HG03280 (cell line): ENCODE data around the gene CTSC.

Source experiments
- ATAC-seq: cut with Tn5 transposase; IDR thresholded peaks from one replicate; pipeline ENCODE4 v1.9.1; 2021; ENCODE audit warnings: mild to moderate bottlenecking, moderate library complexity; ENCODE audit not compliant: unreplicated experiment

Gene CTSC

GRCh38 chr11:88337181-88337986 is at the start of gene CTSC:
CTSC (minus strand) TSS chr11:88337736; CDS start chr11:88337672, 64 bp downstream.
- peak; percentile 92 for ATAC-seq

- no peak for ATAC-seq
Observed at GRCh38 chr11:88384669-88385005, 47.1 kb upstream of the CTSC start.

DNA sequence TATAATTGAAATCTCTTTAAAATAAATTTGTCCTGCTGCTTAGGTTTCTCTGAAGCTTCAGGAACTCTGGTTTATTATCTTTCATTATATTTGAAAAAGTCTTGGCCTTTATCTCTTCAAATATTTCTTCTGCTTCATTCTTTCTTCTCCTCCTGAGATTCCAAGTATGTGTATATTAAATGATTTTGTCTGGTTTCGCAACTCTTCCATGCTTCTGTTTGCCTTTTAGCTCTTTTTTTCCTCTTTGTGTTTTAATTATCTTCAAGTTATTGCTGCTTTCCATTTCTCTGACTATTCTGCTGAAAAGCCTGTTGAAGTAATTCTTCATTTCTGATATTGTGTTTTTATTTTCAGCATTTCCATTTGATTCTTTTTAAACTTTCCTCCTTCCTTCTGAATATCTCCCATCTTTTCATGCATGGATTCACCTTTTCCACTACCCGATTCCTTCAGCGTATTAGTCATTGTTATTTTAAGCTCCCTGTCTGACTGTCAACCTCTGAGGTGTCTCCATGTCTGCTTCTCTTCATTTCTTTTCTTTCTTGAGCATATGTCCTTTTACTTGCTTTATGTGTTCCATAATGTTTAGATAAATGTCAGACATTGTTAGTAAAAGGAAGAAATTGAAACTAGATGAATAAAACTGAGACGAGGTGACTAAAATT is 46.6 kb upstream of the CTSC start:
- ATAC-seq = no peak

GRCh38 chr11:88383447-88383846 is 45.9 kb upstream of the CTSC start:
- ATAC-seq = no peak

DNA sequence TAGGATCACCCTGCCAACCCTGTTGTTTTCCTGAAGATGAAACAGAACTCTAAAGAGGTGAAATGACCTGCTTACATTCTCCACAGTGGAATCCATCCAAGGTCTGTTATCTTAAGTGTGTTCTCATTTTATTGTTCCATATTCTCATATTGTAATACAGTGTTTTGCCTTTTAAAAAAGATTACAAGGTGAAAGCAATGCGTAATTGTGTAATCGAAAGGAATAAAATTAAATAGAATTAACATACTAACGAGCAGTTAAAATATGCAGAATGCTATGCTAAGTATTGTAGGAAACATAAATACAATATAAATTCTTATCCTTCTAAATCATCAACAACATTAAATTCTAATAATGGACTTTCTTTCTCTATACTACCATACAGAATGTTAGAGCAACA is 41.6 kb upstream of the CTSC start:
- ATAC-seq = no peak

GRCh38 chr11:88378422-88379066 is 41.0 kb upstream of the CTSC start:
- no peak for ATAC-seq

GRCh38 chr11:88377646-88378045 is 40.1 kb upstream of the CTSC start:
- no peak for ATAC-seq

DNA sequence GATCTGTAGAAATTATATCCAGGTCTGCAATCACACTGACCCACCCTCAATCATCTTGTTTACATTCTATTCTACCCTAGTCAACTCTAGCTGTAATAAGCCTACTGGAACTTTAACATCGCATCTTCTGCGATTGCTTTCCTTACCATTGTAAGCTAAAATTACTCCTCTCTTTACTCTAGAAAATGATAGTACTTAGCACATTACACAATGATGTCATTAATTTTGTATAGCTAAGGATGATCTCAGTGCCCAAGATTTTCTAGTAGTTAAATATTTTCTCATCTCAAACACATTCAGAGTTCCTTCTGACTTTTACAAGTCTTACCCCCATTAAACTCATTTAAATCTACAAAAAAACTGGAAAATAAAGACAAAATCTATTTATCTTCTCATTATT is 39.6 kb upstream of the CTSC start:
- no peak for ATAC-seq

GRCh38 chr11:88375927-88376470 is 38.5 kb upstream of the CTSC start:
- no peak for ATAC-seq

GRCh38 chr11:88370782-88371181 is 33.2 kb upstream of the CTSC start:
- ATAC-seq = no peak

DNA sequence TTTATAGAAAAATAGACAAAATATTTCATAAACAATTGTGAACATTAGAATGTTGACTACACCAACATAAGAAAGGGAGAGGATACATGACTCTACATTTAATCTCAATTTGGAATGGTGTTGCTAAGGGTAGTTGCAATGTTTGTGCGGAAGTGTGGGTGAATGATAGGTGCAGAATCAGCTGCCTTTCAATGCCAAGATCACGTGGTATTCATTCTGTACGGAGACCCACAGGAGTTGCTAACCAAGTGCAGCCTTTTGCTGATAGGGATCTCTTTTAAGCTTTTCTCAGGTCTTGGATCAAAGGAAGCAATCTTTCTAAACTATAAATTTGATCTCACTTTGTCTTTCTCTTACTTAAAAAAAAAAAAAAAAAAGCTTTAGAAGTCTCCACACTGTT is 29.8 kb upstream of the CTSC start:
- ATAC-seq = no peak

DNA sequence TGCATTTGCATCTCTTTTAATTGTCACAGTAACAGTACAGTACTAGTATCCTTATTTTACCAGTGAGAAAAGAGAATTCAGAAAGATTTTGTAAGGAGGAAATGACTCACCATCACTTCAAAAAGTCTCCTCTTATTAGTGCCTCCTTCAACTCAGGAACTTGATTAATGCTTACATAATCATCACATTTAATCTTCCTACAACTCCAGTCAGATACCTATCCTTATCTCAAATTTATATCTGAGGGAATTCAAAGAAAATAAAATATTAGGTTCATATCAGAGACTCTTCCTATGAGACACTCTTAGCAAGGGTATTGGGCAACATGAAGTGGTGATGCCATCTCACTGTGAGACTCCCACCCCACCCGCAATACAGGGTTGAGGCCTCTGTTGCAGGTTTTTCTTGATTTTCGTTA is 26.1 kb upstream of the CTSC start:
- ATAC-seq = no peak

DNA sequence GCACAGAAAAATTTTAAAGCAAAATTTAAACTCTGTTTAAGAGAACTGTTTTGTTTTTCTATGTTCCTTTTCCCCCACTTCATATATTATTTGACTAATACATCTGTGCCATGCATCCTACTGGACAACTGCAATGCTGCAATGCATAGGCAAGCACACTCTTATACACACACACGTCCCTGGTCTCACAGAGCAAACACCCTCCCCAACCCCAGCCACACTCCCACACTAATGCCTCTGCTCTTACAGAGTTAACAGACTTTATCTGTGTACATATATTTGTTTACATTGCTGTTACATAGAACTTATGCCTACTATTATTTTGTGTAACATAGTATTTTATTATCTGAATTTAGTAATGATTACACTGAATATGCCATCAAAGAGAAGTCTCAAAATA is 25.5 kb upstream of the CTSC start:
- ATAC-seq = no peak

- no peak for ATAC-seq
Observed at GRCh38 chr11:88360141-88360540, 22.6 kb upstream of the CTSC start.

DNA sequence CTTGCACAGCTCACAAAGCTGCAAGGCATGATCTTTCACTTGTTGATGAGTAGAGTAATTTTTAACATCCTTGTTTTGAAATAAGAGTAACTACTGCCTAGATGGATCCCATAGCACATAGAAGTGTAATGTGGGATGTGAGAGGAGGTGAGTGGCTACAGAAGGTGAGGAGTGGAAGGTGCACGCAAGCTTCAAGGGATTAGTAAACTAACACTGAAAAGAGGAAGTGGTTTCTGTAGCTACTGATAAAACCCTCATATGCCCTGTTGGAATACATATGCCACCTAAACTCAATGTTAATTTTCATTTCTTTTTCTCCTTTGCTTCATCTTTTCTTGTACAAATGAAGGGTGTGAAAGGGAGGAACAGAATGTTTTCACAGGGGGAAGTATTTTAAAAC is 22.0 kb upstream of the CTSC start:
- ATAC-seq = peak; percentile 58

DNA sequence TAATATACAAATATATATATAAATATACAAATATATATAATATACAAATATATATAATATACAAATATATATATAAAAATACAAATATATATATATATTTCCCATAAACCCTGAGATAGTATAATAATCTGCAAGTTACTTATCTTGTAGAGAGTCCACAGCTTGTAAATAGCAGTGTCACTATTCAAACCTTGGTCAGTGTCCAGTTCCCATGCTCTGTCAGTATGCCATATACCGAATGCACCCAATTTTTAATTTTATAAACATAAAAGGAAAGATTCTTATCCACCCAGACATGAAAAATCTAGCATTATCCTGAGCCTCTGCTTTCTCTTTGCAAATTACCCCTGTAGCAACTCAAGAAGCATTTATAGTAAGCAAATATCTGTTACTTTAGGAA is 21.6 kb upstream of the CTSC start:
- ATAC-seq = no peak

DNA sequence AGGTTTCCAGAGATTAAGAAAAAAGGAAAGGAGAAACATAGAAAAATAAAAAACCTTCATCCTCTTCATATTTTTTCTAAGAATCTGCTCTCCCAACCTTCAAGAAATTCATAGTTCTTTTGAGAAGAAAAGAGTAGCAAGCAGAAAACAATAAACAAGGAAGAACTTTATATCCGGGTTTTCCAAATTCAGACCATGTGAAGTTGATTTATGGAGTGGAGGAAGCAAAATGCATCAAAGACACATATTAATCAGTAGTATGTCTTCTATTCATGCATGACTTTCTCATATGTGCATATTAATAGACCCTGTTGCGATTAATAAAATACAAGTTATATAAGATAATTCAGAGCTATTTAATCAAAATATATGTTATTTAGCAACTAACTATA is 20.5 kb upstream of the CTSC start:
- ATAC-seq = no peak

GRCh38 chr11:88357323-88358039 is 19.9 kb upstream of the CTSC start:
- ATAC-seq = peak; percentile 62

- no peak for ATAC-seq
Observed at GRCh38 chr11:88355887-88356286, 18.4 kb upstream of the CTSC start.

DNA sequence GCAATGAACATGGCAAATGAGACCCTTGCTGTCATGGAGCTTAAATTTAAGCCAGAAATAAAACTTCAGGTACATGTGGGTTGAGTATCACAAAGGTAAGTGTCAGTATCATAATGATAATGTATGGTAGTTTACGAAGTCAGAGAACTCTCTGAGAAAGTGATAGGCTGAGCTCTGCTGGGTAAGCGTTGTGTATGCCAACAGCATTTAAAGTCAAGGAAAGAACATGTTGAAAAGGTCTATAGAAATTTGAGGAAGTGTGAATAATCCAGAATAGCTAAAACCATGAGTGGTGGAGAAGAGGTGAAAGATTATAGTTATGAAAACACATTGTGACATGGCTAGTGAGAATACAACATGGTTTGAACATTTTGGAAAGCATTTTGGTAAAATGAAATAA is 17.4 kb upstream of the CTSC start:
- ATAC-seq = no peak

- peak; percentile 37 for ATAC-seq
Observed at GRCh38 chr11:88353835-88354496, 16.4 kb upstream of the CTSC start.
